Motor neuron (in vitro differentiated cells): ENCODE data around the gene JMJD8. TPM values are rescaled to one million over a fixed set of nuclear protein-coding genes. Genes with fewer than 3 reads are reported as not detected.
A peak's percentile ranks its signal among the peaks of the same experiment; 100 is the strongest.

Experiments used
- ATAC-seq, 8 experiments: fragments of 200-7000 bp; cut with Tn5 transposase; replicated peaks in 6 of 8; 2 replicates each; pipeline ENCODE4 v1.8.0; 2021; ENCODE audit warnings: mild to moderate bottlenecking in 8 of 8, moderate library complexity in 8 of 8
- H3K27ac ChIP-seq, 2 donors: fragments of 250-450 bp; sonication (Bioruptor Pico); 2 replicates each; pipeline ENCODE4 v1.9.0; 2021; ENCODE audit warnings: antibody characterized with exemption in 2 of 2, mild to moderate bottlenecking in 2 of 2, moderate library complexity in 1 of 2
- H3K4me1 ChIP-seq, 2 donors: fragments of 250-450 bp; sonication (Bioruptor Pico); replicated peaks in 1 of 2; 2 replicates each; pipeline ENCODE4 v1.6.1; 2021; ENCODE audit warnings: antibody characterized with exemption in 2 of 2, mild to moderate bottlenecking in 2 of 2, moderate library complexity in 1 of 2
- H3K4me3 ChIP-seq, 5 donors: fragments of 250-450 bp; sonication (Bioruptor Pico); 2 replicates each; pipeline ENCODE4 v1.9.0; 2021; ENCODE audit warnings: antibody characterized with exemption in 5 of 5, mild to moderate bottlenecking in 5 of 5, moderate library complexity in 4 of 5
- WGBS, 10 experiments: fragments of 450-650 bp; shearing (Covaris generic); methylation state at CpG; one replicate each; pipeline ENCODE4 v1.0.0; 2022; 5-methylcytosine and 5-hydroxymethylcytosine counted together
- in situ Hi-C, 9 experiments: fragments of 400-800 bp; cut with MboI; loops; one replicate each; pipeline ENCODE4 v1.15.0; 2021; ENCODE audit warnings: low sequenced_read_pairs in 9 of 9, low pct_unique_long_range_greater_than_20kb in 2 of 9; ENCODE audit not compliant: unreplicated experiment in 9 of 9
- total RNA-seq, 8 experiments: library from RNA; unstranded; fragments of 300-600 nt; gene quantifications; 2 replicates each; pipeline versions ENCODE4 v1.2.3 to v1.2.4, GENCODE V29; 2022

JMJD8 gene
- total RNA-seq, 8 experiments from 2014 or later, result 18.1 to 56.4 (median 33.2) TPM

DNA sequence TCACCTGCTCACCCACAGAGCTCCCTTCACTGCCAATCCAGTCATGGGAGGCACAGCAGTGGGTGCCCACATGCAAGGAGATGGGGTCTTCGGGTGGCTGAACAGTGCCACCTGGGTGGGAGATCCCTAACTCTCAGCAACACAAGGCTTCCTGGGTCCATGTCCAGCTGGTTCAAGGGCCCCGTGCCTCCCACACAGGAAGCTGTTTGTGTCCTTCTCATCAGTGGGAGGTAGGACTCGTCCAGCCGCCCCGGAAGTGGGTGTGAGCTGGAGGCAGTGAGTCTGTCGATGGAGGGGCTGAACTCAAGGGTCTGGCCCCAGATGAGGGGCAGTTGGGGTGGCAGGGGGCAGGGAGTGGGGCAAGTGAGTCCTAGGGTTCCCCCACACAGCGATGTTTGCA lies 19.9 kb upstream of the JMJD8 start:
- ATAC-seq, result no peak
- peak overlapping the region; percentile 55 to 96 (median 85) for H3K4me3 ChIP-seq
- WGBS, 10 experiments, result 0 to 66% methylated on average over 1 to 5 of the region's 7 CpGs; no CpG with 5 or more reads in 8 of the 10 experiments
- in situ Hi-C loops, result loop anchor here in 1 of 9 experiments (25.0 kb wide), 1 partner anchor 358 kb away; the partner anchor contains the start of gene SSTR5
- peaks cover 37 to 47% of the 10 kb centered on the region in 2 donors for H3K4me1 ChIP-seq
- no peak overlapping the region for H3K27ac ChIP-seq

GRCh38 chr16:703406-703805 lies 19.3 kb upstream of the JMJD8 start:
- H3K27ac ChIP-seq, result no peak overlapping the region
- peaks cover 34 to 43% of the 10 kb centered on the region in 2 donors for H3K4me1 ChIP-seq
- no peak overlapping the region for H3K4me3 ChIP-seq
- 33 to 40% (median 40%) methylated on average over 1 to 4 of the region's 12 CpGs; no CpG with 5 or more reads in 7 of the 10 experiments for WGBS, 10 experiments
- ATAC-seq, result no peak
- in situ Hi-C loops, result loop anchor here in 1 of 9 experiments (25.0 kb wide), 1 partner anchor 359 kb away; the partner anchor contains the start of gene SSTR5

GRCh38 chr16:702341-702740 lies 18.2 kb upstream of the JMJD8 start:
- H3K4me3 ChIP-seq, result no peak overlapping the region
- no peak overlapping the region for H3K27ac ChIP-seq
- 0 to 100% (median 70%) methylated on average over 1 to 11 of the region's 19 CpGs; no CpG with 5 or more reads in 2 of the 10 experiments for WGBS, 10 experiments
- peaks cover 34 to 43% of the 10 kb centered on the region in 2 donors for H3K4me1 ChIP-seq
- in situ Hi-C loops, result loop anchor here in 1 of 9 experiments (25.0 kb wide), 1 partner anchor 360 kb away; the partner anchor contains the start of gene SSTR5
- no peak for ATAC-seq

DNA sequence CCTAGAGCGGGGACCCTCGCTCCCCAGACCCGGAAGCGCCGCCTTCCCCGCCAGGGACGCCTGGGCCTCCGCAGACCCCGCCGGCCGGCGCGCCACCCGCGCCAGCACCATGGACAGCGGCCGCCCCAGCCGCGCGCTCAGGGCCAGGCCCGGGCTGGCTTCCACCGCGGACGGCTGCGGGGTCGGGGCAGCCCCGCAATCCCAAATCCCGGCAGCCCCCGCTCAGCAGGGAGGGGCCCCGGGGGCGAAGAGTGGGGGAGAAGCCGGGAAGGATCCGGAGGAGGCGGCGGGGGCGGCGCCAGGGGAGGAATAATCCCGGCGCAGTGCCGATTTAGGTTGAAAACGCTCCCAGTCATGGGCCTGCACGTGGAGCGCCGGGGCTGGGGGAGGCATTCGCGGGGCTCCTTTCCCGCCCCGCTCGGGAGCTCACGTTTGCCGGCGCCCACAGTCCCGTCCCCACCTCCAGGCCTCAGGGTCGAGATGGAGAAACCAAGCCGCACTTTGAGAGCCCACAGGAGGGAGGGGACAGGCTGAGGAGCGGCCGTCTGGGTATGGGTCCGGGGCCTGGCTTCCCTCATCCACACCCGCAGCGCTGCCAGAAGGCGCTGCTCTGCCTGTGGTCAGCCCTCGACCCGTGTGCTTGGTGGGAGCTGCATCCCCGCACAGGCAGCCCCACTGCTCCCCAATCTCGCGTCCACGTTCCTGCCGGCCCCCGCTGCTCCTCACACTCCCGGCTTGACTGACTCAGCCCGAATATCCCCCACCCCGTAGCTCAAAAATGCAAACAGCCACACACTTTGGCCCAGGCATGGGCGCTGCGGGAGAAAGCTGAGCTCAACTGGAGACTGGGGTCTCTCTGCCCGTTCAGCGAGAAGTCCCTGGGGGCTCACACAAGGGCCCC lies 16.8 kb upstream of the JMJD8 start:
- no peak overlapping the region for H3K27ac ChIP-seq
- in situ Hi-C loops, result loop anchor here in 1 of 9 experiments (25.0 kb wide), 1 partner anchor 361 kb away; the partner anchor contains the start of gene SSTR5
- H3K4me1 ChIP-seq, result peaks cover 24 to 29% of the 10 kb centered on the region in 2 donors
- peak; percentile 9 to 84 (median 29) for ATAC-seq
- 10 to 13% (median 12%) methylated on average over 2 to 11 of the region's 76 CpGs; no CpG with 5 or more reads in 7 of the 10 experiments for WGBS, 10 experiments
- peak overlapping the region in 4 of 5 donors; percentile 10 to 32 (median 21) for H3K4me3 ChIP-seq

DNA sequence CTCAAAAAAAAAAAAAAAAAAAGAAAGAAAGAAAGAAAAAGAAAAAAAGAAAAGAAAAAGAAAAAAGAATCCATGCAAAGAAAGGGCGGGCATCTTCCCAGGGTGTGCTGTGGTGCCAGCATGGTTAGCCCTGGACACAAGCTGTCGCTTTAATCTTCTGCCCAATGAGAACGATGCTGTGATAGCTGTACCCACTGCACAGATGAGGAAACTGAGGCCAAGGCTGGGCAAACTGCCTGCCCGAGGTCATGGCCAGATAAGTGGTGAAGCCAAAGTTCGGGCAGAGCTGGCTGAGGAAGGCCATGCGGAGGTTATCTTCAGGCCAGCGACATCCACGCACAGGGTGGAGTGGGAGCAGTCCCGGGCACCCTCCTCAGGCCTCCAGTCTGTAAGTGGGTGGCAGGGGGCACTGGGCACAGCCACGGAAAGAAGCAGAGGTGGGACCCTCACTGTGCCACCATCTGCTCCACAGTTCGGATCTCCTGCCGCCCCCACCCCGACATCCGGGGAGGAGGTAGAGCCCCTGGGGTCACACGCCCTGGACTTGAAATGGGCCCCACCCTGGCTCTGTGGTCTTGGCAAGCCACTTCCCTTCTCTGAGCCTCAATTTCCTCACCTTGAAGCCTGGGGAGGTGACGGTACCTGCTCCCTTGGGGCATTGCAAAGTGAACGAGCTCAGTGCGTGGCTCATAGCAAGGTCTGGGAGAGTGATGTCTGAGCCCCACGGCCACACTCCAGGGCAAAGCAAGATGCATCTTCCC lies 15.0 kb upstream of the JMJD8 start:
- ATAC-seq, result no peak
- Histone ChIP-seq H3K27ac (no peak overlapping the region), H3K4me1 (peaks cover 31 to 38% of the 10 kb centered on the region in 2 donors), H3K4me3 (no peak overlapping the region)
- WGBS, 10 experiments, result 14 to 90% (median 58%) methylated on average over 1 to 8 of the region's 19 CpGs; no CpG with 5 or more reads in 1 of the 10 experiments
- in situ Hi-C loops, result no loop called here

GRCh38 chr16:695355-696089 lies 11.4 kb upstream of the JMJD8 start:
- WGBS, 10 experiments, result 0 to 80% (median 3%) methylated on average over 2 to 20 of the region's 71 CpGs; no CpG with 5 or more reads in 4 of the 10 experiments
- in situ Hi-C loops, result no loop called here
- Histone ChIP-seq H3K4me1 (peaks cover 19 to 22% of the 10 kb centered on the region in 2 donors), H3K27ac (peak overlapping the region; percentile 81 to 90), H3K4me3 (peak overlapping the region in 4 of 5 donors; percentile 14 to 43 (median 28))
- ATAC-seq, result peak; percentile 74 to 86 (median 76)

DNA sequence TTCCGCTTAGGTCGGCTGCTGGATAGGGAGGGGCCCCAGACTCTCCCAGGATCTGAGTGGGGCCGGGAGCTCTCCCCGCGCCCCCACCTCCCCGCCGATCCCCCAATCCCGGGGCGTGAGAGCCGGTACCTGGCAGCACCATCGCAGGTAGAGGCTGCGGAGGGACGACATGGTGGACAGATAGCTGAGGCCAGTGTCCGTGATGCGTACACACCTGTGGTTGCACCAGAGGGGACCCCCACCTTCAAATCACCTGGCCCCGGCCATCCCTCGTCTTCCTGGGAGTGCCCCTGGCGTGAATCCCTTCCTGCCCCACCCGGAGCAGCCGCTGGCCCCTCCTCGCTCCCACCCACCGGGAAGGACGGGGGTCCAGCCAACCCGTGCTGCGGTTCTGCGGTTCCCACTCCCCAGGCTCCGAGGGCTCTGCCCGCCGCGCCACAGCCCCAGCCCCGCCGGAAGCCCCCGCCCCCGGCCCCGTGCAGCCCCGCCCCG lies 10.8 kb upstream of the JMJD8 start:
- no peak for ATAC-seq
- WGBS, 10 experiments, result no CpG with 5 or more reads among the region's 37 CpGs
- in situ Hi-C loops, result no loop called here
- Histone ChIP-seq H3K4me1 (peaks cover 16 to 17% of the 10 kb centered on the region in 2 donors), H3K4me3 (peak overlapping the region; percentile 9 to 43 (median 25)), H3K27ac (peak overlapping the region; percentile 81 to 90)

DNA sequence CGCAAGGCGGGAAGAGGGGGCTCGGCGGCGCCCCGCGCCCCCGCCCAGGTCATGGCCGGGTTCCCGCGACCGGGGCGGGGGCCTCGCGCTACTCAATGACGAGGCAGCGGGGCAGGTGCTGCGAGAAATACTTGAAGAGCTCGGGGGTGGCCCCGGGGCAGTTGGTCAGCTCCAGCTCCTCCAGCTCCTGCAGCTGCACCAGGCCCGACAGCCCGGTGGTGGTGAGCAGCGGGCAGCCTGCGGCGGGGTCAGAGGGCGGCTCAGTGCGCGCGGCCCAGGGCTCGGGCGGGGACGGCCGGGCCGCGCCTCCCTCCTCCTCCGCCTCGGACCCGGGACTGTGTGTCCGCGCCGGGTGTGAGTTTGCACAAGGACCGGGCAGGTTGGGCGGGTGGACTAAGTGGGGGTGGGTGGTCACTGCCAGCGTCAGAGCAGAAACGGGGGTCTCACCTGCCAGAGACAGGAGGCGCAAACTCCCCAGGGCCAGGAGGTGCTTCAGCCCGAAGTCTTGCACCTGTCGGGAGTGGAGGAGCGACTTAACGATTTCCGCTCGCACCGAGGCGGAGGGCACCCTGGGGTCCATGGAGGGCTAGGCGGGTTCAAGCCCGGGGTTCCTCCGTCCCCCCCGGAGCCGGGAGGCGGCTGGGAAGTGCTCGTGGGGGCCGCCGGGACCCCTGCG lies 10.2 kb upstream of the JMJD8 start:
- peak overlapping the region; percentile 81 to 90 for H3K27ac ChIP-seq
- H3K4me3 ChIP-seq, result peak overlapping the region; percentile 9 to 43 (median 25)
- in situ Hi-C loops, result no loop called here
- 0% methylated on average over 4 of the region's 64 CpGs; no CpG with 5 or more reads in 9 of the 10 experiments for WGBS, 10 experiments
- ATAC-seq, result no peak
- H3K4me1 ChIP-seq, result peaks cover 20 to 21% of the 10 kb centered on the region in 2 donors

- H3K4me3 ChIP-seq, result peak overlapping the region in 3 of 5 donors; percentile 25 to 43 (median 30)
- ATAC-seq, result peak in 2 of 8 experiments; percentile 1
- in situ Hi-C loops, result no loop called here
- peak overlapping the region in 1 of 2 donors; percentile 90 for H3K27ac ChIP-seq
- H3K4me1 ChIP-seq, result peaks cover 25 to 26% of the 10 kb centered on the region in 2 donors
- WGBS, 10 experiments, result no CpG with 5 or more reads among the region's 37 CpGs
Observed at GRCh38 chr16:693766-694165, 9.6 kb upstream of the JMJD8 start.

DNA sequence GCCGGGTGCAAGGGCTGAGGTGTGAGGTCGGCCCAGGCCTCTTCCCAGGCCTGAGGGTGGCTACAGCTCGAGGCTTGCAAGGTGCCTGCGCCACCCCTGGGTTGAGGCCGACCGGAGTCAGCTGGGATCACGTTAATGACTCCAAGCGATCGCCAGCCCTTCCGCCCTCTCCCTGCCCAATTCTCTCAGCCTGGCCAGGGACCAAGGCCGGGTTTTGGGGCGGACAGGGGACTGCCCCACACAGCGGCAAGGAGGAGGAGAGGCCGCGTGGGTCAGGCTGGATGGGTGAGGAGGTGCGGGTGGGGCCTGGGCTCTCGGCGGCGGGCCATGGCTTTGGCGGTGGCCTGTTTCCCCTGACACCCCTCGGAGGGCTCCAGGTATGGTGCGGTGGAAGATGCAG lies 9.2 kb upstream of the JMJD8 start:
- Histone ChIP-seq H3K4me3 (peak overlapping the region in 1 of 5 donors; percentile 43), H3K27ac (peak overlapping the region in 1 of 2 donors; percentile 34), H3K4me1 (peaks cover 25 to 28% of the 10 kb centered on the region in 2 donors)
- in situ Hi-C loops, result no loop called here
- ATAC-seq, result no peak
- WGBS, 10 experiments, result 0 to 64% (median 40%) methylated on average over 1 to 11 of the region's 22 CpGs; no CpG with 5 or more reads in 7 of the 10 experiments

DNA sequence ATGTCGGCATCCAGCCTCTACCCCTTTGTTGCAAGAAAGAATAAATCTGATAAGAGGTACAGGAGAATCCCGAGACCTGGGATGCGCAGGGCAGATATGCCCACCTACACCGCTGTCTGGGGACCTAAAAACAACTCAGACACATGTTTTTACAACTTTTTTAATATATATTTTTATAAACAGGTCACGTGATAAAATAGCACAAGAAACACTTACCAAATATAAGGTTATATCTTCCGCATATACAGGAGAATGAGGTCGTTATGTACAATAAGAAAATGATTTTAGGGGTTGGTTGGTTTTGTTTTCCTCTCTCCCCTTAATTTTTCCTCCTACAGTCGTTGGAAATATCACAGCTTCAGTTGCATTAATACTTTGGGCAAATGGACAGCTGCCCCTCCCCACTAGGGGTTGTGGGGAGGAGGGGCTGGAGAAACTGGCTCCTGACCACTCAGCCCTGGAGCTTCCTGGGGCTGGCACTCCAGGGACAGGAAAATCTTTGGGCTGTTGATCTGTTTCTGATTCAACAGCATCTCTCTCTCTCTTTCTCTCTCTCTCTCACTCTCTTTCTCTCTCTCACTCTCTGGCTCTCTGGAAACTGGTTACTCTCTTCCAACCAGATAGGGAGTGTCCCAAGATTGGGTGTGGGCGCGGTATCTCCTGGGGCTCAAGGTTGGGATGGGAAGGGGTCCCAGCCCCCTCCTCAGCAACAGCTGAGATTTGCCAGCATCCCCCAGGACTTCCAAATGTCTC lies 8.4 kb upstream of the JMJD8 start:
- Histone ChIP-seq H3K27ac (no peak overlapping the region), H3K4me1 (peaks cover 25 to 28% of the 10 kb centered on the region in 2 donors), H3K4me3 (no peak overlapping the region)
- in situ Hi-C loops, result no loop called here
- 18 to 100% (median 55%) methylated on average over 2 to 10 of the region's 10 CpGs for WGBS, 10 experiments
- no peak for ATAC-seq
